Activated CD8-positive, alpha-beta memory T cell treated with anti-CD3 and anti-CD28 coated beads for 48 hours (primary cell): ENCODE measurements around the gene OR8U1.
"Not testable (repeated sequence)": the region's sequence is repeated elsewhere in the genome, so short reads cannot be mapped to it uniquely, and the experiment has no call there.

ENCODE experiments used
- DNase-seq, 3 experiments: peaks; one replicate each; pipeline ENCODE4 v3.0.0-alpha.2; 2020; ENCODE audit warnings: low read depth in 2 of 3, low spot score in 2 of 3

Gene OR8U1

GRCh38 chr11:56375324-56375723 is at the start of gene OR8U1:
Gene OR8U1, plus strand, starts transcription at chr11:56375624. Its CDS starts 0 bp downstream, at chr11:56375624.
- no peak for DNase-seq

- DNase-seq, result no peak
These were observed 43.4 kb upstream of the OR8U1 start for GRCh38 chr11:56331861-56332491.

GRCh38 chr11:56333156-56333555 is 42.3 kb upstream of the OR8U1 start:
- no peak for DNase-seq

- no peak for DNase-seq
These were observed 35.1 kb upstream of the OR8U1 start for GRCh38 chr11:56340289-56340688.

GRCh38 chr11:56345739-56346138 is 29.7 kb upstream of the OR8U1 start, which contains the start of gene OR8K1:
Gene OR8K1, plus strand, starts transcription at chr11:56346039. Its CDS starts 0 bp downstream, at chr11:56346039.
- DNase-seq, result no peak

GRCh38 chr11:56353991-56354390 is 21.4 kb upstream of the OR8U1 start, which contains the start of gene OR8J1:
Gene OR8J1, plus strand, starts transcription at chr11:56354291. Its CDS starts 5,956 bp downstream, at chr11:56360247.
- DNase-seq, result no peak

GRCh38 chr11:56380120-56380519 is 4.7 kb downstream of the OR8U1 start:
- no peak for DNase-seq

- no peak for DNase-seq
These were observed 19.0 kb downstream of the OR8U1 start for GRCh38 chr11:56394381-56394780.

- no peak for DNase-seq
These were observed 20.6 kb downstream of the OR8U1 start for GRCh38 chr11:56396047-56396446.

- DNase-seq, result not testable (repeated sequence)
These were observed 26.5 kb downstream of the OR8U1 start for GRCh38 chr11:56401858-56402461.

GRCh38 chr11:56404393-56404792 is 29.0 kb downstream of the OR8U1 start:
- DNase-seq, result no peak

GRCh38 chr11:56410801-56411200 is 35.4 kb downstream of the OR8U1 start:
- no peak for DNase-seq

GRCh38 chr11:56412396-56412795 is 37.0 kb downstream of the OR8U1 start, which contains the start of gene OR5AL1:
Gene OR5AL1, plus strand, starts transcription at chr11:56412696.
- no peak for DNase-seq
